ENCODE data around the gene B3GNT2. TPM values are rescaled to one million over a fixed set of nuclear protein-coding genes. Genes with fewer than 3 reads are reported as not detected.

Gene B3GNT2
- total and polyA plus RNA-seq, 2 donors (not counting 1 experiment from before 2014, with no cell fraction given): 14.3 to 24.6 TPM

GRCh38 chr2:62254424-62255266, 58.7 kb downstream of the B3GNT2 start:
- no peak for DNase-seq
- no peak overlapping the region for H3K9ac ChIP-seq (ENCODE audit: low read length)
- H3K27me3 ChIP-seq (replicated peaks in 1 of 4; ENCODE audit: control extremely low read depth in 1 of 4, control insufficient read depth in 3 of 4, insufficient read depth in 4 of 4, low read length in 3 of 4): peaks cover 0 to 3% (median 0%) of the 10 kb centered on the region in 4 experiments
- no peak for ATAC-seq (ENCODE audit: low read depth)
- H3K27me3 Mint-ChIP-seq: no peaks in the 10 kb centered on the region
- H3K27ac ChIP-seq (ENCODE audit: low read length in 2 of 2): no peak overlapping the region
- H3K36me3 ChIP-seq (replicated peaks in 1 of 2; ENCODE audit: control extremely low read depth in 1 of 2, control insufficient read depth in 1 of 2, extremely low read depth in 1 of 2, insufficient read depth in 2 of 2, low read length in 1 of 2): no peaks in the 10 kb centered on the region
- no peaks in the 10 kb centered on the region for H4K20me1 ChIP-seq (ENCODE audit: control insufficient read depth, insufficient read depth, low read length, poor library complexity, severe bottlenecking)
- no peak overlapping the region for H3K4me3 ChIP-seq (ENCODE audit: control extremely low read depth in 1 of 5, extremely low read depth in 1 of 5, insufficient read depth in 1 of 5, low read depth in 2 of 5, low read length in 4 of 5)
- H3K27ac Mint-ChIP-seq: no peak overlapping the region
- peaks cover 6% of the 10 kb centered on the region for H3K4me1 Mint-ChIP-seq
- ChIA-PET POLR2A (no interaction called here), CTCF (no interaction called here)
- no peak for TF ChIP-seq EZH2 (IDR thresholded peaks at IDR 0.05; ENCODE audit: borderline replicate concordance, insufficient read depth, low read depth, low read length, poor library complexity, severe bottlenecking)
- TF ChIP-seq CTCF (IDR thresholded peaks at IDR 0.05): no peak
- no peak overlapping the region for H3K4me2 ChIP-seq (replicated peaks; ENCODE audit: low read depth, low read length, poor library complexity, severe bottlenecking)
- H3K79me2 ChIP-seq (ENCODE audit: control insufficient read depth, insufficient read depth, low read length): no peaks in the 10 kb centered on the region
- intact Hi-C loops (cut with micrococcal nuclease): no loop called here
- peaks cover 0 to 9% (median 3%) of the 10 kb centered on the region in 3 donors for H3K9me3 ChIP-seq (ENCODE audit: control extremely low read depth in 1 of 3, control insufficient read depth in 2 of 3, insufficient read depth in 1 of 3, low read length in 2 of 3)
- no peaks in the 10 kb centered on the region for H3K9me3 Mint-ChIP-seq (ENCODE audit: insufficient read depth)
- H3K4me1 ChIP-seq (ENCODE audit: control insufficient read depth in 2 of 2, insufficient read depth in 2 of 2, low read length in 2 of 2): no peaks in the 10 kb centered on the region
- 86% methylated on average over 1 of the region's 1 CpG for WGBS (ENCODE audit: insufficient coverage)
- no peak overlapping the region for H3K4me3 Mint-ChIP-seq
- H2AFZ ChIP-seq (ENCODE audit: insufficient read depth, low read depth, low read length, poor library complexity, severe bottlenecking): no peak overlapping the region

GRCh38 chr2:62257466-62257865, 61.6 kb downstream of the B3GNT2 start:
- H3K27ac Mint-ChIP-seq: no peak overlapping the region
- no peaks in the 10 kb centered on the region for H3K9me3 Mint-ChIP-seq (ENCODE audit: insufficient read depth)
- H3K27me3 ChIP-seq (replicated peaks in 1 of 4; ENCODE audit: control extremely low read depth in 1 of 4, control insufficient read depth in 3 of 4, insufficient read depth in 4 of 4, low read length in 3 of 4): peaks cover 0 to 3% (median 0%) of the 10 kb centered on the region in 4 experiments
- H3K4me1 Mint-ChIP-seq: peaks cover 6% of the 10 kb centered on the region
- no peaks in the 10 kb centered on the region for H3K27me3 Mint-ChIP-seq
- H3K4me3 Mint-ChIP-seq: no peak overlapping the region
- H4K20me1 ChIP-seq (ENCODE audit: control insufficient read depth, insufficient read depth, low read length, poor library complexity, severe bottlenecking): no peaks in the 10 kb centered on the region
- ChIA-PET POLR2A (no interaction called here), CTCF (no interaction called here)
- DNase-seq: no peak
- no peak overlapping the region for H3K9ac ChIP-seq (ENCODE audit: low read length)
- TF ChIP-seq EZH2 (IDR thresholded peaks at IDR 0.05; ENCODE audit: borderline replicate concordance, insufficient read depth, low read depth, low read length, poor library complexity, severe bottlenecking) (no peak), CTCF (IDR thresholded peaks at IDR 0.05) (no peak)
- no peak overlapping the region for H2AFZ ChIP-seq (ENCODE audit: insufficient read depth, low read depth, low read length, poor library complexity, severe bottlenecking)
- H3K36me3 ChIP-seq (replicated peaks in 1 of 2; ENCODE audit: control extremely low read depth in 1 of 2, control insufficient read depth in 1 of 2, extremely low read depth in 1 of 2, insufficient read depth in 2 of 2, low read length in 1 of 2): no peaks in the 10 kb centered on the region
- H3K4me1 ChIP-seq (ENCODE audit: control insufficient read depth in 2 of 2, insufficient read depth in 2 of 2, low read length in 2 of 2): no peaks in the 10 kb centered on the region
- no peak overlapping the region for H3K27ac ChIP-seq (ENCODE audit: low read length in 2 of 2)
- ATAC-seq (ENCODE audit: low read depth): no peak
- intact Hi-C loops (cut with micrococcal nuclease): no loop called here
- no peak overlapping the region for H3K4me3 ChIP-seq (ENCODE audit: control extremely low read depth in 1 of 5, extremely low read depth in 1 of 5, insufficient read depth in 1 of 5, low read depth in 2 of 5, low read length in 4 of 5)
- H3K79me2 ChIP-seq (ENCODE audit: control insufficient read depth, insufficient read depth, low read length): no peaks in the 10 kb centered on the region
- 92% methylated on average over 3 of the region's 4 CpGs for WGBS (ENCODE audit: insufficient coverage)
- no peak overlapping the region for H3K4me2 ChIP-seq (replicated peaks; ENCODE audit: low read depth, low read length, poor library complexity, severe bottlenecking)
- H3K9me3 ChIP-seq (ENCODE audit: control extremely low read depth in 1 of 3, control insufficient read depth in 2 of 3, insufficient read depth in 1 of 3, low read length in 2 of 3): peaks cover 0 to 9% (median 3%) of the 10 kb centered on the region in 3 donors

Measured in B cell (primary cell).